CD4-positive, alpha-beta T cell treated with Interleukin-4 for 1 hour (primary cell): ENCODE data around the gene TNIK.

Experiments used
- DNase-seq, 2 donors: peaks; one replicate each; pipeline ENCODE4 v3.0.0-alpha.2; 2020 to 2022

The TNIK gene

DNA sequence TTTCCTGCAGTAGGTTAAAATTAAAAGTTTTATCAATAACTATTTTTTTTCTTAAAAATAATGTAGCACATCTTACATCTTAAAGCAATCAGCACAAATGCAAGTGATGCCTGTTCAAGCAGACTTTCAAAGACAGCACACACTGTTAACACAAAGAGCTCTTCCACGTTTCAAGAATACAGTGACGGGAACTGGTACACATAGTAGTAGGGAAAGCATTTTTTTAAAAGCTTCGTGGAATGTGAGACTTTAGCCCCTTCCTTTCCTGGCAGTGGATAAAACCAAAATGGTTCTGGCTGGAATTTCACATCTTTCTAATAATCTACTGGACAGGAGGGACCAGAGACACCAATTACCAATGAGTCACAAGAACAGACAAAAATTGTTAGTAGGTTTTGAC lies 400.2 kb downstream of the TNIK start:
- no peak for DNase-seq

DNA sequence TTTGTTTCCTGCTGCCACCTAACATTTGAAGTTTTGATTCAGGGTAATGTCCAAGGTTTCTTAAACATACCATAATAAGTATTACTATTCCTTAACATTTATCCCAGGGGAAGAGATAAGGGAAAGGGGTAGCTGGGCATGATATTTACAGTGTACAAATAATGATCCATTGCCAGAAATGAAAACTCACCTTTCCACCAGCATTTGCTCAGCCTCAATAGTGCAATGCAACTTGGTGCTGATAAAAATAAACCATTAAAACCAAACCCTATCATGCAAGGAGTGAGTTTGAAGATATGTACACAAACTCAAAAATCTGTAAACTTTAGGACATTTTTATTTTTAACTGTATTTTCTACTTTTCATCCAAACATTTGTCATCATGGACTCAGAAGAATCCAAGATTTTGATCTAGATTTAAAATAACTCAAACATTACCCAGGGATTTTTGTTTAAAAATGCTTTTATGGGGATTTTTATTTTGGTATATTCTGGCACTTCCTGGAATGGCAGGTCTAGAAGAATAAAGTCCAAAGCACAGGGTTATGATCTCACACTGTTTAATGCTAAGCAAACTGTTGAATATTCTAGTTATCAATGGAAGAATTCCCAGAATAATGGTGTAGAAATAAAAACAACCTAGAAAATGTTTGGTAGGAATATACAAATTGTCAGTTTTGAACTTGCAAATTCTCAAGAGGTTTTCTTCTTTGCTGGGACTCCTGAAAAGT lies 401.2 kb downstream of the TNIK start:
- DNase-seq = no peak

DNA sequence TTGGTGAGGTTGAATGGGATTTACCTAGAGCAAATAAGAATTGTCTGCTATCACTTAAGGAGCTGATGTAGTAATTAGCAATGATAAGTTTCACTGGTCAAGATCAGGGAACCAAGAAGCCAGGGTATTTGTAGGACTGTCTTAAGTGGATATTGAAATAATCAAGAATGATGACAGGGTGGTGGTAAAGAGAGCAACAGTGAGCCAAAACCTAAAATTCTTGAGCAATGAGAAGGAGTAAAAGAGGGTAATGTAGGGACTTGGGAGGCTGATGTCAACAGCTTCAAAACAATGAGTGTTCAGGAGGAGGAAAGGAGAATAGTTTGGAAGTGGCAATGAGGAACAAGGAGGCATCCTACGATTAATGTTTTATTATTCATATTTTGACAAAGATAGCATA lies 402.1 kb downstream of the TNIK start:
- DNase-seq = no peak

DNA sequence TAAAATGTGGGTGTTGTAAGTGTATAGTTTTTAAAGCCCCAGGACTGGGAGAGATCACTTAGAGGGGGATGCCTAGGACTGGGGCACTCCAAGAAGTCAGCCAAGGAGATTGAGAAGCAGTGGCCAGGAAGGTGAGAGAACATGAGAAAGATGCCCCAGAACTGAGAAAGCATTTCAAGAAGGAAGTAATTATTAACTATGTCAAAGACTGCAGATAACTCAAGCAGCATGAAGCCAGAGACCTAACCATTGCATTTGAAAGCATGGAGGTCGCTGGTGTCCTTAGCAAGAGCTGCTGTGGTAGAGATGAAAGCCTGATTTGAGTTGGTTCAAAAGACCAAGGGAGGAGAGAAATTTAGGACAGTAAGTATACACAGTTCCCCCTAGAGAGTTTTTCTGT lies 403.1 kb downstream of the TNIK start:
- DNase-seq = no peak

DNA sequence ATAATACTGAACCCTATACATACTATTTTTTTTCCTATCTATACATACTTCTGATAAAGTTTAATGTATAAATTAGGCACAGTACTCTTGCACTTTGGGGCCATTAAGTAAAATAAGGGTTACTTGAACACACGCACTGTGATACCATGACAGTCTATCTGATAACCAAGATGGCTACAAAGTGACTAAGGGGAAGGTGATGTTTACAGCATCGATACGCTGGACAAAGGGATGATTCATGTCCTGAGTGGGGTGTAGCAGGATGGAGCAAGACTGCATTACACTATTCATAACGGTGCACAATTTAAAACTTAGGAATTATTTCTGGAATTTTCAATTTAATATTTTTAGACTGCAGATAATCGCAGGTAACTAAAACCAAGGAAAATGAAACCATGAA lies 403.7 kb downstream of the TNIK start:
- DNase-seq = no peak

DNA sequence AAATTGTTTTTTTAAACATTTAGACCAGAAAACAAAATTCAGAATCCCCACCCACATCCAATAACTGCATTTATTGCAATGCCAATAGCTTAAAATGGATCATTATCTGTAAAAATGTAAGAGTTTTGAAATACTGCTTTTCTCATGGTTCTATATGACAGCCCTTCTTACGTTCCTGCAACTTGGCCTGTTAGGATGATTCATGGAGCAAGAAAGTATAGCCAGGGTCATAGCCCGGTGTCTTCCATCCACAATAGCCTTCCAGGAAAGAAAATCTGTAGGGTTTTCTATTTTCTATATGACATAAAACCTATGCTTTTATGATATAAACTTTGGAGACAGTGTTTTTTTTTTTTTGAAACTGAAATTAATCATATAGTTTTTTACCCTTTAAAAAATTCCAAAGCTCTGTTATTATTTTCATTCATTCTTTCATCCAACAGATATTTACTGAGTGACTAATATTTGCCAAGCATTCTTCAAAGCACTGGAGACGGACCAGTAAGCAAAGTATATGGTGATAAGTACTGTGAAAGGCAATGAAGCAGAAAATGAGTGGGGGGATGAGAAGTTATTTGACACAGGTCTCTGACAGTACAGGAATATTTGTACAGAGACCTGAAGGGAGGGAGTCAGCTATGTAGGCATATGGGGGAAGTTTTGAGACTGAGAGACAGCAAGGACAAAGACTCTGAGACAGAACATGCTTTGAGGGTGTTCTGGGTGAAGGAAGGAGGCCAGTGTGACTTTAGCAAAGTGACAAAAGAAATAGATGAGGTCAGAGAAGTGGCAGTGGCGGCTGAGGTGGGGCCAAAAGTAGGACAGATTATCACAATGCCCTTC lies 404.6 kb downstream of the TNIK start:
- no peak for DNase-seq

DNA sequence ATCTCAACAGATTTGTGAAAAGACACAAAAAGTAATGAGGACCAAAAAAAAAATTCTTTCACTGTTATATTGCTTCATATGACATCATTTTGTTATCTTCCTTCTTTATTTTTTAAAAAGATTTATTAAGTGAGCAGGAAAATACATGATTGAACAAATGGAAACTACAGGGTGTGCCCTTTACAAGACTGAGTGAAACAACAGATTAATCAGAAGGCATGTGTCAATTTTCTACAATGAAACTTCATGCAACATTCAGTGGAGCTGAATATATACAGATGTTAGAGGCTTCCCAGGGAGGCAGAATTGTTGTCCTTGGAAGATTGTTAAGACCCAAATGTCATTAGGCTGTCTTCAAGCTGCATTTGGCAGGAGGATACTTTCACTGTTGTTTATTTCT lies 405.3 kb downstream of the TNIK start:
- DNase-seq = no peak

DNA sequence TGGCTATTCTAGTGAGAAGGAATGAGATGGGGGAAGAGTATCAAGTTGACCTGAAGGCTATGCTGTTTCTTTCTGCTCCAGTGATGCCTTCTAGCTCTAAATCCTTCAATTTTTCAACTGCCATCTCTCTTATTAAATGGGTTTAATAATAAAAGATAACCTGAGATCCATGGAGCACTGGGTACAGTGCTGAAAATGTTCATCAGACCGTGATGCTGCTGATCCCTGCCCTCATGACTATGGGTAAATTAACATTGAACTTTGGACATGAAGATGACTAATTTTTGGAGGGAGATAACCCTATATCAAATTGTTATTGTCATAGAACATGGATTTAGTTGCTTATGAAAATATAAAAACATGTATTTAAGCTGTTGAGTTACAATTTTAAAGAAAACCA lies 406.0 kb downstream of the TNIK start:
- DNase-seq = no peak

DNA sequence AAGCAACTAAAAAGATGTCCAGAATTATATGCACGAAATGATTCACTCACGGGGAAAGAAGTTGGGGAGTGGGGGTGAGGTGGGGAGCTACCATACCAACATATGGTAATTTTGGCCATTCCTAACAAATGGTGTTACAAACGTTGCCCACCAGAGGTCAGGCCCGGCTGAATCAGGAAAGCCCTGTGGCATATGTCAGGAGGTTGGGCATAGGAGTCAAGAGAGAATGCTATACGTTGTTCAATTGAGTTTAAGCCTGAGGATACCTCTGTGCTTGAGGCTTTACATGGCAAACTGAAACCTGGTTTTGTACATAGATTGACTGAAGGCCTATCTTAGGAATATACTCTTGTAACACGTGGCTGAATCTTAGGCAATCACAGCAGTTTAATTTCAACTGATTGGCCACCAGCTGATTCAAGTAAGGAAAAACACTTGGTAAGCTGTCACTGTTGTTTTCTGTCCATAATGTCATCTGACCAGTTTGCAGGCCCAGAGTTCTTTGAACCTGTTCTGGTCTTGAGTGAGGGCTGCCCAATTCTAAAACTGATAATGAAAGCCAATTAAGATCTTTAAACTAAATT lies 410.3 kb downstream of the TNIK start:
- peak; percentile 32 to 38 for DNase-seq

DNA sequence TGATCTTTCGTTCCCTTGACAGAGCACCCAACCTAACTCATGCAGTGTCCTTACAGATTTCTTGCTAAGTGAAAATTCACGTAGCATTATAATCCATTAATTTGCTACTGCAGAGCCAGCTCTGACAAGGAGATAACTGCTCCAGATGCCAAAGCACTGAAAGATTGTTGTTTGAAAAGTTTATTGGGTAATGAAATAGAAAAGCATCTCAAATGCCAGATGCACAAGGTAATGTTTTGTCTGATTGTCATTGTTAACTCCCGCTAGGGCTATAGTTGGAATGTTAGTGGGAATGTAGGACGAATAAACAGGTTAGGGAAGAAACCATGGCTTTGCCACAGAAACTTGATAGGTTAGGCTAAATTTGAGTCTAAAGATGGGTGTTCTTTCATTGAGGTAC lies 413.4 kb downstream of the TNIK start:
- no peak for DNase-seq

DNA sequence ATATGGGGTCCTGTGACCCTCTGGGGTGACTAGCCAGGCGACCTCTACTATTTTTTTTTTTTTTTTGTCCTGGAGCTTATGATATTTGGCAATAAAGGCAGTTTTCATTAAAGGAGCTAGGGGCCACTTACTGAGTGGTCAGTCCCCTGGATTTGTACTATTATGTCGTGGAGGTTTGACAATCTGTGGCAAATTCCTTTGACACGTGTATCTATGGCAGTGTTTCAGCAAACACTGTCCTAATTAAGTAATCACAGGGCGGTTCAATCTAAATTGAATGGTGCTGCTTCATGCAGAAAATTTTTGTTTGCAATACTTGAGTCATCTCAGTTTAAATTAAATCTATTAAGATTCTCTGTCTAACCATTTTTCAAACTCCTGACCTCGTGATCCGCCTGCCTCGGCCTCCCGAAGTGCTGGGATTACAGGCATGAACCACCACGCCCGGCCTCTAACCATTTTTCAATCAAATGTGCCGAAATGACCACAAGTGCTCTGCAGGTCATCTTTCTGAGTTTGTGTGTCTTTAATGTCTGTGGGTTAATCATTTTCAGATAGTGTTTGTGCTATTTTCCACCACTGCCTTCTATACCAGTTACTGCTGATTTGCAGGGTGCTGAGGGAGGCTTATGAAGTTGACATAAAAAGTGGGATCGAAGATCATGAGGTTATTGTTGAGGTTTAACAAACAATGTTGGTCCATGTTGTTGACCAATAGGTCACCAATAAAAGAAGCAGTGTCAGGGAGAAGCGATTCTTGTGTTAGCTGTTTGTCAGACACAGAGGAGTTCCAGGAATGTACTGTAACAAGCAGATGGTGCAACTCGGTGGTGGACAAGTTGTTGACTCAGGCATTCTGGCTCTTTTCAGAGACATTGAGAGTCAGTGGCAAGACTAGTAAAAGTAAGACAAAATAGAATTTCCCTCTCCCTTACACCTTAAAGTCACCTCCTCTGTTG lies 415.1 kb downstream of the TNIK start:
- DNase-seq = no peak

DNA sequence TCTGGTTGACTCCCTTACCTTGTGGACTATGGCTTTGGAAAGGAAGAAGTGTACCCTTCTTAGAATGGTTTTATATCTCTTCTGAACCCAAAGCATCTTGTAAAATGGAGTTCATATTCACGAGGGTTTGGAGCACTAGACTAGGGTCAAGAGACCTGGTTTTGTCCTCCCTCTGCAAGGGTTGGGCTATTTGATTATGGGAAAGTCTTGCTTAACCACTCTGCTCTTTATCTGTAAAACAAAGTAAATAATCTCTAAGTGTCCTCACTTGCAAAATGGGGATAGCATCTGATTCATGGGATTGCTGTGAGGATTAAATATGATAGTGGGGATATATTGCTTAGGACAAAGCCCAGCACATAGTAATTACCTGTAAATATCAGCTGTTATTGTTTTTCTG lies 415.8 kb downstream of the TNIK start:
- no peak for DNase-seq

DNA sequence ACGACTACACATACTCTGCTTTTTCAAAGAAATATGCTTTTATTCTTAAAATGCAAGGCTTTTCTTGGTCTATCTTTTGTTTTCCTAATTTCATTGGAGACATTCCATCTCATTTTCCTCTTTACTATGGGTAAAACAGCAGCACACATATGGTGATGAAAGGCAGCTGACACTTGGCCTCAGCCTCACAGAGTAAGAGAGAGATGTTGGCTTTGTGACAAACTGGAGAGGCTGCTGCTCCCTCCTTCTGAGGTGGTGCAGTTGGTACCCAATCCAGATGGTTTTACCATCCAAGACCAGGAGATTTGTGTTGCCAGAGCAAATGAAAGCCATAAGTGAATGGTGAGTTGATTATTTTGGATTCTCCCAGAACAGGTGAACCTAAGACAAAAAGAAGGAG lies 420.5 kb downstream of the TNIK start:
- no peak for DNase-seq

DNA sequence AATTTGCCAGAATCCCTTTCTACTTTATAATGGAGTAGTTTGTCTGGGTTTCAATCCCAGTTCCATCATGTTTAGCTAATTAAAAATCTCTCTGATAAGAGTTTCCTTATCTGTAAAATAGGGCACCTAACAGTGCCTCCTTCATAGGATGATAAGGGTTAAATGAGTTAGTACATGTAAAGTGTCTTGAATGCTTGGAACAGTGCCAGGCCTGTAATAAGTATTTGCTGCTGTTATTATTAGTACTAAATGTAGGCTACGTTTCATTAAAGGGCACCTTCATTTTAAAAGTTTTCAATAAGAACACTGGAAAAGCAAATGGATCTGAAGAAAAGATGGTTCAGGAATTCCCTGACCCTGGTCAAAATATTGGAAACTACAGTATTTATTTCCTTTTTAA lies 421.9 kb downstream of the TNIK start:
- no peak for DNase-seq

DNA sequence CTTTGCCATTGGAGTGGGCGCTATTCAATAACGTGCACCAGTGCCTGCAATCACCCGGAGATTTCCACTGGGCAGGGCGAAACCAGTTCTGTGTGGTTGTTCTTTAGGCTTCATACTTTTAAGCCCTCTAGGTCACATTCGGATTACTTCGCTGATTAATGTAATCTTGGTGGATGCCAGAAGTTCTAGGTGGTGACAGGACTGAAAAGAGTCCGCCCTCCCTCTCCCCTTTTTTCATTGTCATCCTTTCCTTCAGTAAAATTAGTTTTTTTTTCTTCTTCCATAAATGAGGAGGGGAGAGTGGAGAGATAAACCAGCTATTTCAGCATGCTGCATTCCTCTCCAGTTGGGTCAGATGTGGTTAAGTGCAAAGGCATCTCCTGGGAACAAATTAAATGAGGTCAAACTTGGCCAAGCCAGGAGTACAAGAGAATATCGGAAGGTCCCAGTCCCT lies 431.4 kb downstream of the TNIK start:
- no peak for DNase-seq

DNA sequence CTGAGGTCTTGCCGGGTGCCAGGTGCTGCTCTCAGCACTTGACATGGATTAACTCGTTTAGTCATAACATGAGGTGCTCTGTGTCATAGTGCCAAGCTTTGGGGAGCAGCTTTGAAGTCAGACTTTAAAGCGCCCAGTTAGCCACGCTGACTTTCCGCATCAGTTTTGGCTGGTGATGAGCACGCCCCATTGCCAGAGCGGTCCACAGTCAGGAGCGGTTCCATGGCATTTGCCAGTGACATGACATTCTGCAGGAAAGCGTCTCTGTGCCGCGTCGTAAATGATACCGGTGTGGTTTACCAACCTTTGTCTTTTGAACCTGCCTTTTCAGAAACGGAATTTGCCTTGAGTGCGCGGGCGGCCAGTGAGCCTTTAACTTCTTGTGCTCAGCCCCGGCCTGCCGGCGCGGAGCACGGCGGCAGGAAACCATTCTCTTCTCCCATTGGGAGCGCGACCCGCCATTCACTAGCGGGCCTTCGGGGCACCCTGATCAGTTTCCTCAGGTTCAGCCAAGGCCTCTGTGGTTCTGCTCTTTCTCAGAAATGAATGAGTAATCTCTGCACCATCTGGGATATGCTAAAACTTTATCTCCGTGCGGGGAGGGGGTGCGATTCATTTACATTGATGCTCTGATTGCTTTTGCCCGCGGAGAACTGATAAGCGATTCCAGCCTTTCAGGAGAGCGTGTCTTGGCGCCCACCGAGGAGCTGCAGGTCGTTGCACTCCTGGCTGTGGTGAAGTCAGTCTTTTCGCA lies 432.0 kb downstream of the TNIK start:
- peak in 1 of 2 donors; percentile 21 for DNase-seq

DNA sequence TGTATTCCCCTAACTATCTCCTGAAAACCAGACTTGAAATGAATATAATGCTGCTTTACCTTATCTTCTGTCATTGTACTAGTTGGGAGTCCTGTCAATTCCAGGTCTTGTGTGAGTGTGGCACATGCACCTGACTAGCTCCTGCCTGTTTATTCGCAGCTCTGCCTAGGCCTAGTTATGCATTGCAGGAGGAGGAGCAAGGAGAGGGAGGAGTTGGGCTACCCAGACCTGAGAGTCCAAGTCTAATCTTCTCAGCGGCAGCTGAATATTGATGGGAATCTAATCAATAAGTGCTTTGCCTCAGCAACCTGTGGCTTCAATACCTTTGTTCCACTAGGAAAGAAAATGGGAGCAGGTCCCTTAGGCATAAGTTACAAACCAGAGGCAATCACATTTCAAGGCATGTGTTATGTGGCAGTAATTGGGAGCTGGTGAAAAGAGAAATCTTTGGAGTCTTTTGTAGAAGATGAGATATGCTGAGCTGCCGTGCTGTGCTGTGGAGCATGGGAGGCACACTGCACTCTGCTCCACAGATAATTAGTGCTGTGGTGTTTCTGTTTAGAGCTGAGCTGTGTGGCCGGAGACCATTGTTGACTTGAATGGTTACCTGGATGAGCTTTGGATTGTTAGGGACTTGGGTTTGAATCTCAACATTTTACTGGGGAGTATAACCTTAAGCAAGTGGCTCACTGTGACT lies 433.5 kb downstream of the TNIK start, which contains the start of gene SLC2A2:
SLC2A2 (minus strand) TSS at position 124 of the 697 bp plus-strand sequence; CDS start at position 74, 50 bp downstream.
- no peak for DNase-seq

DNA sequence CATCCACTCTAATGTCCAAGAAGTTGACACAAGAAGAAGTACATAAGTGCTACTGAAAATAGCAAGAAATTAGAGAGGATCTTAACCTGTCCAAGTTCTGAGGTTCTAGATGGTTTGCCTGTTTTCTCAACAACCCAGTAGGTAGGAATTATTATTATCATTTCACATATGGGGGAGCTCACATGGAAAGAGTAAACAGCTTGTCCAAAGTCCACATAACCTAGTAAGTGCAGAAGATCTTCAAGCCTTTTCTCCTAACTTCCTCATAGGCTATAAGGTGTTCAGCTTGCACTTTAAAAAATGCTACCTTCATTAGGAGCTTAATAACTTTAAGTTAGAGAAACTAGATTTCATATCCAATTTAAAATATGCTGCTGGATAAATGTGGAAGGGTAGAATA lies 436.6 kb downstream of the TNIK start:
- DNase-seq = no peak

DNA sequence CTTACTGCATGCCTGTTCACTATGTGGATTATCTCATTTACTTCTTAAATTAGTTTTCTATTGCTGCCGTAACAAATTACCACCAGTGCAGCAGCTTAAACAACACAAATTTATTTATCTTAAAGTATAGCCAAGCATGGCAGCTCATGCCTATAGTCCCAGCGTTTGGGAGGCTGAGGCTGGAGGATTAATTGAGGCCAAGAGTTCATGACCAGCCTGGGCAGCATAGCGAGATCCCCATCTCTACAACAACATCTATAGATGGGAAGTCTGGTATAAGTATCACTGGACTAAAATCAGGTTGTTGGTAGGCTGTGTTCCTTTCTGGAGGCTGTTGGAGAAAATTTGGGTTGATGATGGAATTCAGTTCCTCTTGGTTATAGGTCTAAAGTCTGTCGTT lies 438.8 kb downstream of the TNIK start:
- DNase-seq = no peak

DNA sequence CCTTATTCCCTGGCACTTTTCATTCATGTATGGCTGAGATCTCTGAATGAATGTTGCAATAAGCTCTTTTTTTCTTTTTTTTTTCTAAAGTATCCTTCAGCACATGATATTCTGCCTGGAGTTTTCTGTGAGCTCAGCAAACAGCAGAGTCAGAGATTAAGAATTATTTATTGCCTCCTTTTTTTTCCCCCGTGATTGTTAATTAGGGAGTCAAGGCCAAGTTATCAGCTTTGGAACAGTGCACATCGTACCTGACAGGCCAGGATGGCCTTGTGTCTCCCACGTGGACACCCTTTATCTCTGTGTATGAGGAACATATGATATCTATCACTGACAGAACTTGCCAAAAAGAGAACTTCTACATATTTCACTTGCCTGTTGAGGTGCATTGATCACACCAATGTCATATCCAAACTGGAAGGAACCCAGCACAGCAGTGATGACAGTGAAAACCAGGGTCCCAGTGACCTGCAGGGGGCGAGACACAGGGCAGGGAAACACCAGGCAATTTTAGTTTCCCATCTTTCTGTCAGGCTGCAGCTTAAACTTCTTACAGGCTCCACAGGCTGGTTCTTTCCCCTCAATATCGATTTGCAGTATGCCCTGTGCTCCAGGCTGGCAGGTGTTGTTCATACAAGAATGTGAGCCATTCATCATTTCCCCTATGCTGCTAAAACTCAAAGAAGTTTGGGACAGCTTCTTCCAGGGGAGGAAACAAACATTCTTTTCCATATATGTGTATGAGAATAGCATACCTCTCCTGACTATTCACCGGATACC lies 441.9 kb downstream of the TNIK start:
- DNase-seq = no peak
